Chondrocyte (in vitro differentiated cells): ENCODE results near the gene MORC2. TPM values are rescaled to one million over a fixed set of nuclear protein-coding genes. Genes with fewer than 3 reads are reported as not detected.

ENCODE experiments used
- DNase-seq: peaks from one replicate; pipeline ENCODE4 v3.0.0; 2021; ENCODE audit warnings: mixed read lengths, low spot score
- H3K27ac Mint-ChIP-seq: one replicate; pipeline ENCODE4 v1.8.0; 2021; ENCODE audit warnings: mild to moderate bottlenecking, moderate library complexity, mixed read lengths; ENCODE audit not compliant: unreplicated experiment
- H3K27me3 Mint-ChIP-seq: 2 replicates; pipeline ENCODE4 v1.8.0; 2021; ENCODE audit warnings: low read depth, mixed read lengths
- H3K36me3 Mint-ChIP-seq: 2 replicates; pipeline ENCODE4 v1.8.0; 2021; ENCODE audit warnings: low read depth, mixed read lengths
- H3K4me1 Mint-ChIP-seq: 2 replicates; pipeline ENCODE4 v1.8.0; 2021; ENCODE audit warnings: low read depth, mild to moderate bottlenecking, mixed read lengths
- H3K4me3 Mint-ChIP-seq: one replicate; pipeline ENCODE4 v1.8.0; 2021; ENCODE audit warnings: mild to moderate bottlenecking, moderate library complexity, mixed read lengths; ENCODE audit not compliant: unreplicated experiment
- H3K9me3 Mint-ChIP-seq: 2 replicates; pipeline ENCODE4 v1.8.0; 2021; ENCODE audit warnings: low read depth, mixed read lengths
- CTCF ChIP-seq: fragments of 200-600 bp; sonication (generic); IDR thresholded peaks from 2 replicates; pipeline ENCODE4 v1.5.0; 2021; ENCODE audit warnings: antibody characterized with exemption, mild to moderate bottlenecking, moderate library complexity
- total RNA-seq: library from RNA; stranded (reverse); gene quantifications from 3 replicates; pipeline ENCODE4 v1.2.1, GENCODE V29; 2021

Gene MORC2
- total RNA-seq, 1 donor from 2014 or later: 29.6 TPM

DNA sequence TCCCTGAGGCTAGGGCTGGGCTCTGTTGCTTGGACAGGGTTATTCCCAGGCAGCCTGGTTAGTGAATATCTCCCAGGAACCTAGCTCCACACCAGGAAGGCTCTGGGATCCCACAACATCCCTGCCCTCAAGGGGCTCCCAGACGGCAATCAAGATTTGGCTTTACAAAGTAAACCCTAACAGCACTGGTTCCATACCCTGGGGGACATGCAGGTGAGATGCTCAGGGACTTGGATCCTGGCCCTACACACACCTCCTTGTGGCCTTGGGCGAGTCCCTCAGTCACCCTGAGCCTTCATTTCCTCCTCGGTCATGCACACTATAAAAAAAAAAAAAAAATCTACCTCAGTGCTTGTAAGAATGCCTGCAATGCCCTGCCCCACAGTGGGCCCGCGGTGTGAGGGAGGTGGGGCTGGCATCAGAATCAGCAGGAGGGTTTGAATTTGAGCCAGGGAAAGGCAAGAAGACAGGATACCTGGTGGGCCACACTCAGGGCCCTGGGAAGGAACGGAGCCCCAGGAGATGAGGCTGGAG, 86.3 kb downstream of the MORC2 start:
- no peak for TF ChIP-seq CTCF
- H3K36me3 Mint-ChIP-seq: no peaks in the 10 kb centered on the region
- no peaks in the 10 kb centered on the region for H3K27me3 Mint-ChIP-seq
- no peak overlapping the region for H3K4me3 Mint-ChIP-seq
- H3K4me1 Mint-ChIP-seq: peaks cover 13% of the 10 kb centered on the region
- H3K9me3 Mint-ChIP-seq: no peaks in the 10 kb centered on the region
- DNase-seq: no peak
- H3K27ac Mint-ChIP-seq: no peak overlapping the region

DNA sequence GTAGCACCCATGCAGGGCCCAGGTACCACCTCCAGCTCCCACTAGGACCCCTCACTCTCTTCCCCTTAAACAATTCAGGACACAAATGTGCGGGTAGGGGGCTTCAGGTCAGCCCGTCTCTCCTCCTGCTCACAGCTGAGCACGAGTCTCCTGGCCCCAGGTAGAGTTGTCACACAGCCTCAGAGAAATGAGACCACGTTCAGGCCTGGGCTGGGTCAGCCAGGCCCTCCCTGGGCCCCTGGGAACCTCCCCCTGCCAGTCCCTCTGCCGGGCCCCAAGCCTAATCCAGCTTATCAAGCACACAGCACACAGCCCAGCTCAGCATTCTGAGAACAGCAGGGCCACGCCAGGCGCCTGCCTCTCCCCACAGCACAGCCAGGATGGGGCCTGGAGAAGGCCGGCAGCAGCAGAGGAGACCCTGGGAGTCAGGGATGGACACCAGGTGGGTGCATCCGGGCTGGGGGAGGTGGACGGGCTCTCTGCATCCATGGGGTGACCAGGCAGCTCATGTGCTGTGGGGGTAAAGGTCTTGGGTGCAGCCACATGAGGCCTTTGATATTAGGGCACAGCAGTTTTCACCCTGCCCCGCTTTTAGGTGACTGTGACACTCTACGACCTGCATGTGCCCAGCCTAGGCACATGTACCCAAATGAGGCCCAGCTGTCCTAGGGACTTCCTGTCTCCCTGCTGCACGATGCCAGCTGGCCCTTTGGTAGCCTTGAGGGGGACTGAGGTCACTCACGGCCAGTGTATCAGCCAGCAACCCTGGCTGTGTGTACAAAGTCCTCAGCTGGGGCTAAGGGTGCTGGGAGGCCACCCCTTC, 87.0 kb downstream of the MORC2 start:
- no peaks in the 10 kb centered on the region for H3K27me3 Mint-ChIP-seq
- H3K36me3 Mint-ChIP-seq: no peaks in the 10 kb centered on the region
- H3K4me3 Mint-ChIP-seq: no peak overlapping the region
- DNase-seq: peak; percentile 74
- no peaks in the 10 kb centered on the region for H3K9me3 Mint-ChIP-seq
- TF ChIP-seq CTCF: no peak
- H3K4me1 Mint-ChIP-seq: peaks cover 16% of the 10 kb centered on the region
- H3K27ac Mint-ChIP-seq: no peak overlapping the region

- Mint-ChIP-seq H3K27ac (no peak overlapping the region), H3K27me3 (no peaks in the 10 kb centered on the region), H3K4me1 (peaks cover 16% of the 10 kb centered on the region), H3K4me3 (no peak overlapping the region), H3K36me3 (no peaks in the 10 kb centered on the region), H3K9me3 (no peaks in the 10 kb centered on the region)
- peak; percentile 67 for DNase-seq
- TF ChIP-seq CTCF: no peak
Observed at GRCh38 chr22:30880847-30881246, 87.7 kb downstream of the MORC2 start.

- Mint-ChIP-seq H3K27ac (no peak overlapping the region), H3K9me3 (no peaks in the 10 kb centered on the region), H3K4me1 (peaks cover 16% of the 10 kb centered on the region), H3K36me3 (no peaks in the 10 kb centered on the region), H3K4me3 (no peak overlapping the region), H3K27me3 (no peaks in the 10 kb centered on the region)
- TF ChIP-seq CTCF: no peak
- DNase-seq: peak; percentile 76
Observed at GRCh38 chr22:30880181-30880601, 88.4 kb downstream of the MORC2 start.

DNA sequence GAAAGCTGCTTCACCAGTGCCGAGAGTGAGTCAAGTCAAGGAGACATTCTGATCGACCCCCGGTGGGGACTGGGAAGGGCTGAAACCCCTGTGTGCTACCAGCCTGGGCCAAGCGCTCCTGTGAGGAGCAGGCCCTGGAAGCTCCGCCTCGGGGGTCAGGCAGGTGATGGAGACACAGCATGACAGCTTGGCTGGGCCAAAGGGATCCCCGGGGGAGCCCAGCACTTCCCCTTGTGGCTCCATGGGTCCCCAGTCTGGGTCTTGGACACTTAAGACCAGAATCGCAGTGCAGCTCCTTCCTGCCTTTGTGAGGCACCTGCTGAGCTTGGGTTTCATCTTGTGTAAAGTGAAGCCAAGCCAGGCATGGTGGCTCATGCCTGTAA, 89.2 kb downstream of the MORC2 start:
- Mint-ChIP-seq H3K36me3 (no peaks in the 10 kb centered on the region), H3K4me3 (no peak overlapping the region), H3K27me3 (no peaks in the 10 kb centered on the region), H3K27ac (no peak overlapping the region), H3K4me1 (peaks cover 16% of the 10 kb centered on the region), H3K9me3 (no peaks in the 10 kb centered on the region)
- TF ChIP-seq CTCF: no peak
- DNase-seq: peak; percentile 71
